ENCODE measurements around the gene FBXL13.

GRCh38 chr7:102889851-102890250 is 184.7 kb downstream of the FBXL13 start:
- no peak for TF ChIP-seq CTCF (conservative IDR thresholded peaks at IDR 0.05 in 1 of 2, IDR thresholded peaks at IDR 0.05 in 1 of 2; ENCODE audit: extremely low read depth in 1 of 2, insufficient read depth in 1 of 2, low read depth in 1 of 2, low read length in 2 of 2)
- TF ChIP-seq EZH2 (IDR thresholded peaks at IDR 0.05; ENCODE audit: borderline replicate concordance, low read length): no peak

Data from mammary epithelial cell (primary cell).